SU-DHL-6 (cell line): ENCODE measurements around the gene TM2D3.
"Not testable (repeated sequence)": the region's sequence is repeated elsewhere in the genome, so short reads cannot be mapped to it uniquely, and the experiment has no call there.

Experiments used
- H2AFZ ChIP-seq: fragments of 200-600 bp; sonication (generic); 2 replicates; pipeline ENCODE4 v1.6.1; 2014; ENCODE audit warnings: low read depth, mild to moderate bottlenecking, moderate library complexity, mixed read lengths, antibody characterized with exemption, low read length; ENCODE audit not compliant: severe bottlenecking
- H3F3A ChIP-seq: fragments of 200-600 bp; shearing (Covaris generic); 2 replicates; pipeline ENCODE4 v1.6.0; 2016; ENCODE audit warnings: antibody characterized with exemption, mild to moderate bottlenecking; ENCODE audit not compliant: insufficient read depth
- H3K27ac ChIP-seq: fragments of 200-600 bp; sonication (generic); 2 replicates; pipeline ENCODE4 v1.5.1; 2016; ENCODE audit warnings: low read depth, mild to moderate bottlenecking, low read length, moderate library complexity, mixed read lengths
- H3K27me3 ChIP-seq: fragments of 200-600 bp; sonication (generic), shearing (Covaris generic); 2 replicates; pipeline ENCODE4 v1.6.0; 2014; ENCODE audit warnings: mild to moderate bottlenecking, low read length
- H3K36me3 ChIP-seq: fragments of 200-600 bp; sonication (generic); 2 replicates; pipeline ENCODE4 v1.6.1; 2014; ENCODE audit warnings: mild to moderate bottlenecking, low read length, mixed read lengths
- H3K4me2 ChIP-seq: fragments of 300-600, 200-600 bp; shearing (Covaris generic), sonication (generic); 2 replicates; pipeline ENCODE4 v1.6.0; 2014; ENCODE audit warnings: low read length, low read depth, mild to moderate bottlenecking; ENCODE audit not compliant: poor library complexity, severe bottlenecking
- H3K4me3 ChIP-seq: fragments of 200-600 bp; sonication (generic); 2 replicates; pipeline ENCODE4 v1.5.1; 2014; ENCODE audit warnings: antibody characterized with exemption, low read length, mild to moderate bottlenecking, mixed read lengths; ENCODE audit not compliant: insufficient read depth, poor library complexity, severe bottlenecking
- H3K79me2 ChIP-seq: fragments of 200-600 bp; sonication (generic); 2 replicates; pipeline ENCODE4 v1.6.1; 2014; ENCODE audit warnings: mild to moderate bottlenecking, low read length, moderate library complexity; ENCODE audit not compliant: insufficient read depth
- H3K9ac ChIP-seq: fragments of 200-600 bp; sonication (generic); 2 replicates; pipeline ENCODE4 v1.7.0; 2014; ENCODE audit warnings: mild to moderate bottlenecking, low read length
- H3K9me2 ChIP-seq: fragments of 200-600 bp; sonication (generic); replicated peaks from 2 replicates; pipeline ENCODE4 v1.6.1; 2014; ENCODE audit warnings: low read length; ENCODE audit not compliant: insufficient read depth
- H3K9me3 ChIP-seq: fragments of 200-600 bp; sonication (generic); 2 replicates; pipeline ENCODE4 v1.6.1; 2014; ENCODE audit warnings: low read length, mixed read lengths; ENCODE audit not compliant: insufficient read depth
- H4K20me1 ChIP-seq: fragments of 200-600 bp; sonication (generic); 2 replicates; pipeline ENCODE4 v1.6.1; 2014; ENCODE audit warnings: low read depth, mild to moderate bottlenecking, antibody characterized with exemption, low read length, moderate library complexity, mixed read lengths
- CTCF ChIP-seq: fragments of 200-600 bp; sonication (generic); IDR thresholded peaks from one replicate; pipeline ENCODE4 v1.5.1; 2017; ENCODE audit warnings: antibody characterized with exemption, mild to moderate bottlenecking, low read length, moderate library complexity; ENCODE audit not compliant: insufficient read depth, poor library complexity, severe bottlenecking
- EZH2phosphoT487 ChIP-seq: fragments of 200-600 bp; sonication (generic), shearing (Covaris generic); conservative IDR thresholded peaks from 2 replicates; pipeline ENCODE4 v1.6.1; 2018; ENCODE audit warnings: mild to moderate bottlenecking, antibody characterized with exemption, low read length, moderate library complexity, mixed read lengths

Gene TM2D3

GRCh38 chr15:101637038-101637437 lies 15.1 kb downstream of the TM2D3 start:
- Histone ChIP-seq H3K27me3 (no peaks in the 10 kb centered on the region), H3F3A (peaks cover 8% of the 10 kb centered on the region; the same call in 1 of the 2 replicates), H3K4me2 (no peak overlapping the region), H2AFZ (no peak overlapping the region), H3K79me2 (no peaks in the 10 kb centered on the region; the same call in 1 of the 2 replicates), H4K20me1 (peaks cover 4% of the 10 kb centered on the region; the same call in 1 of the 2 replicates), H3K9ac (no peak overlapping the region), H3K27ac (no peak overlapping the region), H3K4me3 (no peak overlapping the region), H3K9me2 (no peaks in the 10 kb centered on the region), H3K9me3 (no peaks in the 10 kb centered on the region), H3K36me3 (no peaks in the 10 kb centered on the region; the same call in 1 of the 2 replicates)
- TF ChIP-seq EZH2phosphoT487 = no peak
- TF ChIP-seq CTCF = no peak

- Histone ChIP-seq H3K79me2 (no peaks in the 10 kb centered on the region; the same call in 1 of the 2 replicates), H3K9ac (no peak overlapping the region), H2AFZ (no peak overlapping the region), H3K9me3 (no peaks in the 10 kb centered on the region), H3K4me2 (no peak overlapping the region), H3K9me2 (no peaks in the 10 kb centered on the region), H3F3A (no peaks in the 10 kb centered on the region), H3K36me3 (no peaks in the 10 kb centered on the region), H3K4me3 (no peak overlapping the region), H3K27ac (no peak overlapping the region), H3K27me3 (no peaks in the 10 kb centered on the region), H4K20me1 (peaks cover 4% of the 10 kb centered on the region; the same call in 1 of the 2 replicates)
- TF ChIP-seq EZH2phosphoT487 (no peak), CTCF (no peak)
These were observed 16.0 kb downstream of the TM2D3 start for GRCh38 chr15:101635944-101636727.

GRCh38 chr15:101633356-101633755 lies 18.8 kb downstream of the TM2D3 start:
- H3K4me2 ChIP-seq = no peak overlapping the region
- H3K9ac ChIP-seq = no peak overlapping the region
- no peak overlapping the region for H2AFZ ChIP-seq
- H3K36me3 ChIP-seq = no peaks in the 10 kb centered on the region
- H3K9me3 ChIP-seq = no peaks in the 10 kb centered on the region
- no peak overlapping the region for H3K4me3 ChIP-seq
- H3K9me2 ChIP-seq = no peaks in the 10 kb centered on the region
- H4K20me1 ChIP-seq = no peaks in the 10 kb centered on the region
- H3F3A ChIP-seq = no peaks in the 10 kb centered on the region
- no peak overlapping the region for H3K27ac ChIP-seq
- H3K27me3 ChIP-seq = no peaks in the 10 kb centered on the region
- TF ChIP-seq CTCF (no peak), EZH2phosphoT487 (no peak)
- H3K79me2 ChIP-seq = no peaks in the 10 kb centered on the region

GRCh38 chr15:101626729-101627128 lies 25.5 kb downstream of the TM2D3 start:
- H3K79me2 ChIP-seq, H3K9me2 ChIP-seq, H3K9ac ChIP-seq, H3K4me2 ChIP-seq, H3K27ac ChIP-seq, H3K36me3 ChIP-seq, H3F3A ChIP-seq, H2AFZ ChIP-seq, H3K4me3 ChIP-seq, H3K9me3 ChIP-seq, H3K27me3 ChIP-seq, H4K20me1 ChIP-seq: not testable (repeated sequence)
